Activated effector memory CD4-positive, alpha-beta T cell treated with anti-CD3 and anti-CD28 coated beads, Interleukin-2, amount 50 U/mL, for 16 hours (primary cell): ENCODE results near the gene BBX.

Experiments used
- DNase-seq: peaks from one replicate; pipeline ENCODE4 v3.0.0-alpha.2; 2020

The BBX gene

GRCh38 chr3:107854733-107855132, 332.0 kb downstream of the BBX start:
- no peak for DNase-seq

- no peak for DNase-seq
Measured at GRCh38 chr3:107855710-107856109, 332.9 kb downstream of the BBX start.

GRCh38 chr3:107857854-107858253, 335.1 kb downstream of the BBX start:
- no peak for DNase-seq

- DNase-seq: no peak
Measured at GRCh38 chr3:107858876-107859275, 336.1 kb downstream of the BBX start.
